Raji (cell line): ENCODE measurements around the gene NDUFV3.

Experiments
- POLR2A ChIP-seq: IDR thresholded peaks from 2 replicates; pipeline ENCODE4 v1.6.1; 2011; ENCODE audit warnings: low read depth, low read length, control low read depth; ENCODE audit not compliant: insufficient read depth

Gene NDUFV3

GRCh38 chr21:42962380-42963007 is 69.4 kb downstream of the NDUFV3 start:
- TF ChIP-seq POLR2A: no peak
